ENCODE results near the gene RMI1.

- no peak for TF ChIP-seq CTCF (IDR thresholded peaks at IDR 0.05)
- TF ChIP-seq POLR2A (IDR thresholded peaks at IDR 0.05) = no peak
Measured at GRCh38 chr9:83988411-83988810, 7.8 kb downstream of the RMI1 start.
